Measurements from ENCODE around the gene NACC1.

- TF ChIP-seq CTCF (IDR thresholded peaks at IDR 0.05; ENCODE audit: low read length) (no peak), EZH2 (optimal IDR thresholded peaks at IDR 0.05; ENCODE audit: low read depth, low read length) (no peak), EZH2phosphoT487 (IDR thresholded peaks at IDR 0.05; ENCODE audit: low read length) (no peak)
These were observed 19.3 kb downstream of the NACC1 start for GRCh38 chr19:13137290-13137794.

All from MM.1S (cell line).